ENCODE results near the gene SEL1L3. TPM values are rescaled to one million over a fixed set of nuclear protein-coding genes. Genes with fewer than 3 reads are reported as not detected.

SEL1L3 gene
- total and polyA plus RNA-seq, 11 donors = 1.1 to 20.7 (median 3.6) TPM

- 95 to 97% (median 97%) methylated on average over 4 of the region's 4 CpGs for WGBS, 4 donors
- no peaks in the 10 kb centered on the region for H3K36me3 ChIP-seq
- H3K27ac ChIP-seq = no peak overlapping the region
- H3K27me3 ChIP-seq = no peaks in the 10 kb centered on the region
- no peak overlapping the region for H3K4me3 ChIP-seq
- ATAC-seq (no peak), DNase-seq (no peak)
- TF ChIP-seq CTCF (IDR thresholded peaks at IDR 0.05) (no peak), POLR2A (IDR thresholded peaks at IDR 0.05) (no peak)
- intact Hi-C loops (cut with DNase I) = loop anchor here in 1 of 10 donors (10.0 kb wide), 1 partner anchor 461 kb away; no protein-coding TSS in a partner anchor
- peaks cover 0 to 5% (median 0%) of the 10 kb centered on the region in 12 donors for H3K4me1 ChIP-seq
- no peaks in the 10 kb centered on the region for H3K9me3 ChIP-seq
Observed at GRCh38 chr4:25905371-25905770, 42.6 kb upstream of the SEL1L3 start.

DNA sequence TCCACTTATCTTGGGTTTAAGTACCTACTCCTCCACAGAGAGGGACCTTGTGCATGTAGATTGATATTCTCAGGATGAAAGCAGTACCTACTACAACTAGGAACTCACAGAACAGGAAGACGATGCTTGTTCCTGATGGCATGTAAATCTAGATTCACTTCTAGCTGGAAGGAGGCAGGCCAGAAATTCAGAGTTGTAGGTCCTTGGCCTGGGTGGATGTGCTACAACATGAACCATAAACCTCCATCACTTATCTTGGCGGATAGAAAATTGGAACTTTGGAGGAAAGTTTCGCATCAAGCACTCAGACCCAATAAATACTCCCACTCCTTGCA is 41.9 kb upstream of the SEL1L3 start:
- ATAC-seq (no peak), DNase-seq (no peak)
- WGBS, 4 donors = 91 to 98% (median 97%) methylated on average over 3 of the region's 3 CpGs
- peaks cover 0 to 5% (median 0%) of the 10 kb centered on the region in 12 donors for H3K4me1 ChIP-seq
- H3K27ac ChIP-seq = no peak overlapping the region
- no peaks in the 10 kb centered on the region for H3K27me3 ChIP-seq
- no peak overlapping the region for H3K4me3 ChIP-seq
- TF ChIP-seq CTCF (IDR thresholded peaks at IDR 0.05) (no peak), POLR2A (IDR thresholded peaks at IDR 0.05) (no peak)
- no peaks in the 10 kb centered on the region for H3K9me3 ChIP-seq
- intact Hi-C loops (cut with DNase I) = loop anchor here in 1 of 10 donors (10.0 kb wide), 1 partner anchor 460 kb away; no protein-coding TSS in a partner anchor
- H3K36me3 ChIP-seq = no peaks in the 10 kb centered on the region

DNA sequence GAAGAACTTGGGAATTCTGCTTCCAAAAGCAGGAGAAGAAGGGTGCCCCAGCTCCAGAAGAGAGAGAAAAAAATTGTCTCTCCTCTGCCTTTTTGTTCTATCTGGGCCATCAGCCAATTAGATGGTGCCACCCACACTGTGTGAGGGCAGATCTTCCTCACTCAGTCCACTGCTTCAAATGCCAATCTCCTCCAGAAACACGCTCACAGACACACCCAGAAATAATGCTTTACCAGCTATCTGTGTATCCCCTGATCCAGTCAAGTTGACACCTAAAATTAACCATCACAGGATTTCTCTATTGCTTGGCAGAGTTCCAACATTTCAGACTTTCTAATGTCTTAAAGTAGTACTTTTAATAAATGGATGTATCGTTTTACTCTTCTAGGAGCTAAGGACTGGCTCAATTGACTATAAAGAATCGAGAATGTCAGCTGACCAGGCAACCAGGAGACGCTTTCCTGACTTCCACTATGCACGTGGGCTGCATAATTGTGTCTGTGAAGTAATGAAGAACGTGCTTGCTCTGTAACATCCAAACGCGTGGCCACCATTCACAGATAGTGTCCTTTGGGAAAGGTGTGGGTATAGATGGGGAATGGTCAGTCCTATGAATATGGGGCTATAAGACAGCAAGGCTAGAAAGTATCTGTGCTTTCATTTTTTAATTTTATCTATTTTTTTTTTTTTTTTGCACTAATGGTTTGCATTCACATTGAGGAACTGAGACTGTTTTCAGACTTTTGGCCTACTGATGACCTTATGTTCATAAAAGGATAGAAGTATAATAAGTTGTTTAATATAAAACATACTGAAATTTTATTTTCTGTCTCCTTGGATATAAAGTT is 41.3 kb upstream of the SEL1L3 start:
- DNase-seq (no peak), ATAC-seq (no peak)
- no peak overlapping the region for H3K27ac ChIP-seq
- intact Hi-C loops (cut with DNase I) = loop anchor here in 1 of 10 donors (10.0 kb wide), 1 partner anchor 459 kb away; no protein-coding TSS in a partner anchor
- no peak for TF ChIP-seq POLR2A (IDR thresholded peaks at IDR 0.05)
- H3K4me3 ChIP-seq = no peak overlapping the region
- peaks cover 0 to 5% (median 0%) of the 10 kb centered on the region in 12 donors for H3K4me1 ChIP-seq
- H3K36me3 ChIP-seq = no peaks in the 10 kb centered on the region
- WGBS, 4 donors = 76 to 87% (median 78%) methylated on average over 8 of the region's 8 CpGs
- no peaks in the 10 kb centered on the region for H3K27me3 ChIP-seq
- H3K9me3 ChIP-seq = no peaks in the 10 kb centered on the region

- intact Hi-C loops (cut with DNase I) = loop anchor here in 1 of 10 donors (10.0 kb wide), 1 partner anchor 456 kb away; no protein-coding TSS in a partner anchor
Observed at GRCh38 chr4:25901030-25901430, 38.2 kb upstream of the SEL1L3 start.

More at GRCh38 chr4:25901030-25901430, 38.2 kb upstream of the SEL1L3 start:
- Histone ChIP-seq H3K27me3 (no peaks in the 10 kb centered on the region), H3K36me3 (no peaks in the 10 kb centered on the region), H3K9me3 (no peaks in the 10 kb centered on the region), H3K27ac (no peak overlapping the region), H3K4me1 (peaks cover 0 to 5% (median 0%) of the 10 kb centered on the region in 12 donors), H3K4me3 (peak overlapping the region in 1 of 12 donors; percentile 21)
- peak in 2 of 5 donors; percentile 40 to 70 for DNase-seq
- ATAC-seq = peak in 3 of 4 donors; percentile 20 to 74 (median 73)
- TF ChIP-seq POLR2A (IDR thresholded peaks at IDR 0.05) (no peak), CTCF (IDR thresholded peaks at IDR 0.05) (no peak)
- WGBS, 4 donors = 72 to 82% (median 76%) methylated on average over 10 of the region's 10 CpGs
